GM21423 (cell line): Measurements from ENCODE around the gene C20orf144.

Source experiments
- ATAC-seq: cut with Tn5 transposase; IDR thresholded peaks from one replicate; pipeline ENCODE4 v1.9.1; 2021; ENCODE audit warnings: mild to moderate bottlenecking, moderate library complexity; ENCODE audit not compliant: unreplicated experiment

The C20orf144 gene

GRCh38 chr20:33664085-33664761, 2.1 kb downstream of the C20orf144 start:
- no peak for ATAC-seq

- ATAC-seq, result no peak
Measured at GRCh38 chr20:33664762-33665144, 2.6 kb downstream of the C20orf144 start.

- ATAC-seq, result peak; percentile 63
Measured at GRCh38 chr20:33666293-33667244, 4.4 kb downstream of the C20orf144 start, which contains the start of gene ACTL10. ACTL10 (plus strand) TSS chr20:33666943; CDS start chr20:33667498, 555 bp downstream.

- peak; percentile 5 for ATAC-seq
Measured at GRCh38 chr20:33667245-33667675, 5.1 kb downstream of the C20orf144 start.

GRCh38 chr20:33667676-33668465, 5.7 kb downstream of the C20orf144 start:
- no peak for ATAC-seq

GRCh38 chr20:33668466-33669155, 6.5 kb downstream of the C20orf144 start:
- ATAC-seq, result no peak

GRCh38 chr20:33669224-33669623, 7.1 kb downstream of the C20orf144 start:
- no peak for ATAC-seq

GRCh38 chr20:33669873-33670640, 7.9 kb downstream of the C20orf144 start:
- no peak for ATAC-seq

- no peak for ATAC-seq
Measured at GRCh38 chr20:33670715-33671499, 8.8 kb downstream of the C20orf144 start.

GRCh38 chr20:33671573-33672288, 9.6 kb downstream of the C20orf144 start:
- no peak for ATAC-seq

- no peak for ATAC-seq
Measured at GRCh38 chr20:33672426-33673113, 10.4 kb downstream of the C20orf144 start.

GRCh38 chr20:33673114-33673409, 10.9 kb downstream of the C20orf144 start:
- ATAC-seq, result no peak

- peak; percentile 6 for ATAC-seq
Measured at GRCh38 chr20:33673410-33674293, 11.5 kb downstream of the C20orf144 start.

- ATAC-seq, result peak; percentile 57
Measured at GRCh38 chr20:33674294-33675135, 12.4 kb downstream of the C20orf144 start, which contains the start of gene NECAB3. NECAB3 (minus strand) TSS chr20:33674428; CDS start chr20:33674352, 76 bp downstream.

- ATAC-seq, result no peak
Measured at GRCh38 chr20:33675136-33675959, 13.2 kb downstream of the C20orf144 start.
